Suprapubic skin (tissue), 4 donors: ENCODE results near the gene B9D1. TPM values are rescaled to one million over a fixed set of nuclear protein-coding genes. Genes with fewer than 3 reads are reported as not detected.

Source experiments
- DNase-seq, 2 donors: peaks; one replicate each; pipeline ENCODE4 v3.0.0-alpha.2; 2019; ENCODE audit warnings: low spot score in 2 of 2
- H3K27ac ChIP-seq: fragments of 200-600 bp; sonication (generic); one replicate; pipeline ENCODE4 v1.5.1; 2019
- H3K27me3 ChIP-seq: fragments of 200-600 bp; sonication (generic); one replicate; pipeline ENCODE4 v1.5.1; 2019
- H3K36me3 ChIP-seq: fragments of 200-600 bp; sonication (generic); one replicate; pipeline ENCODE4 v1.5.1; 2019
- H3K4me1 ChIP-seq: fragments of 200-600 bp; sonication (generic); one replicate; pipeline ENCODE4 v1.5.1; 2019
- H3K4me3 ChIP-seq: fragments of 200-600 bp; sonication (generic); one replicate; pipeline ENCODE4 v1.5.1; 2019; ENCODE audit warnings: mild to moderate bottlenecking
- H3K9me3 ChIP-seq: fragments of 200-600 bp; sonication (generic); one replicate; pipeline ENCODE4 v1.5.1; 2019
- EP300 ChIP-seq: sonication (generic); formaldehyde crosslinking; IDR thresholded peaks from one replicate; pipeline ENCODE4 v1.6.1; 2017; ENCODE audit warnings: antibody characterized with exemption
- POLR2A ChIP-seq, 2 donors: fragments of 450-650 bp; IDR thresholded peaks; one replicate each; pipeline ENCODE4 v1.6.1; 2017; ENCODE audit warnings: antibody characterized with exemption in 2 of 2, mild to moderate bottlenecking in 2 of 2, moderate library complexity in 2 of 2
- POLR2AphosphoS5 ChIP-seq, 3 donors: sonication (generic); formaldehyde crosslinking; IDR thresholded peaks; one replicate each; pipeline ENCODE4 v1.6.1; 2017; ENCODE audit warnings: antibody characterized with exemption in 3 of 3
- WGBS: methylation state at CpG from one replicate; pipeline ENCODE4 v1.1.5; 2018; 5-methylcytosine and 5-hydroxymethylcytosine counted together
- total RNA-seq, 4 donors: library from RNA; depleted of rRNA; stranded (reverse); fragments of >200 nt; gene quantifications; one replicate each; pipeline ENCODE4 v1.1.0, GENCODE V29; 2016
- TF ChIP-seq, protein P1 (sequence below), 2 donors: fragments of 200-600 bp in 1 of 2; fragments of 450-650 bp in 1 of 2; sonication (generic) in 1 of 2; IDR thresholded peaks; one replicate each; pipeline ENCODE4 v1.5.1; 2016 to 2019; ENCODE audit warnings: antibody characterized with exemption in 2 of 2, mild to moderate bottlenecking in 1 of 2, moderate library complexity in 1 of 2

Gene B9D1
- total RNA-seq, 4 donors from 2014 or later, result 10.7 to 21.7 (median 17.3) TPM

DNA sequence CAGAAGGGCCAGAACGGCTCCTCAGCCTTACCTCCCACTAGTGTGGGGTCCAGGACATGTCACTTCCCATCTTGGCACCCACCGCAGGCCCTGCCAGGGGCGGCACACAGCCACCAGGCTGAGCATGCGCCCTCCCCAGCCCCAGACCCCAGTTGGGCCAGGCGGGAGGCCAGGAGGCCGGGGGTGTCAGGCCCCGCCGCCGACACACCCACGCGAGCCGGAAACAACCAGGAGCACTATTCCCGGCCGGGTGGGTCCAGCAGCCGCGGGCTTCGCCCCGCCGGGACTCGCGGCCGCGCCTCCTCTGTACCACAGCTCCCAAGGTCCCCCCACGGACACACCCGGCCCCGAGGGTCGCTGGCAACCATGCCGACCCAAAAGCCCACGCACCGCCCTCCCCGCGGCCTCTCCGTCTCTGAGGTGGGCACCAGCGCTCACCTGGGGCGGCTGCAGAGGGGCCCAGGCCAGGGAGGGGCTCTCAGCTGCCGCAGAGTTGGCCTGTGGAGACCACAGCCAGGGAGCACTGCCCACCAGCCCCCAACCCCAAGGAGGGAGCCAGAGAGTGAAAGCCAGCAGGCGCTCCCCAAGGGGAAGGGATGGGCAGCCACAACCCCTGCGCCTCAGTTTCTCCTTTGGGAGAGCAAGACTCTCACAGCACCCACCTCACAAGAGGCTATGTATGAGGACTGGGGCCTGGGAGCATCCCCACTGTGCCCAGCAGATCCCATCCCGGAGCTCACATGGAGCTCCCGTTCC is 18.0 kb downstream of the B9D1 start:
- no peaks in the 10 kb centered on the region for H3K36me3 ChIP-seq
- H3K27me3 ChIP-seq, result no peaks in the 10 kb centered on the region
- H3K4me3 ChIP-seq, result no peak overlapping the region
- no peak for TF ChIP-seq EP300
- TF ChIP-seq POLR2AphosphoS5 (IDR thresholded peaks at IDR 0.05), result no peak
- TF ChIP-seq, protein P1, sequence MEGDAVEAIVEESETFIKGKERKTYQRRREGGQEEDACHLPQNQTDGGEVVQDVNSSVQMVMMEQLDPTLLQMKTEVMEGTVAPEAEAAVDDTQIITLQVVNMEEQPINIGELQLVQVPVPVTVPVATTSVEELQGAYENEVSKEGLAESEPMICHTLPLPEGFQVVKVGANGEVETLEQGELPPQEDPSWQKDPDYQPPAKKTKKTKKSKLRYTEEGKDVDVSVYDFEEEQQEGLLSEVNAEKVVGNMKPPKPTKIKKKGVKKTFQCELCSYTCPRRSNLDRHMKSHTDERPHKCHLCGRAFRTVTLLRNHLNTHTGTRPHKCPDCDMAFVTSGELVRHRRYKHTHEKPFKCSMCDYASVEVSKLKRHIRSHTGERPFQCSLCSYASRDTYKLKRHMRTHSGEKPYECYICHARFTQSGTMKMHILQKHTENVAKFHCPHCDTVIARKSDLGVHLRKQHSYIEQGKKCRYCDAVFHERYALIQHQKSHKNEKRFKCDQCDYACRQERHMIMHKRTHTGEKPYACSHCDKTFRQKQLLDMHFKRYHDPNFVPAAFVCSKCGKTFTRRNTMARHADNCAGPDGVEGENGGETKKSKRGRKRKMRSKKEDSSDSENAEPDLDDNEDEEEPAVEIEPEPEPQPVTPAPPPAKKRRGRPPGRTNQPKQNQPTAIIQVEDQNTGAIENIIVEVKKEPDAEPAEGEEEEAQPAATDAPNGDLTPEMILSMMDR (IDR thresholded peaks at IDR 0.05), result no peak
- TF ChIP-seq POLR2A (IDR thresholded peaks at IDR 0.05), result no peak
- H3K4me1 ChIP-seq, result peaks cover 75% of the 10 kb centered on the region
- H3K27ac ChIP-seq, result no peak overlapping the region
- 44% methylated on average over 24 of the region's 40 CpGs for WGBS
- H3K9me3 ChIP-seq, result no peaks in the 10 kb centered on the region
- DNase-seq, result peak in 1 of 2 donors; percentile 72

DNA sequence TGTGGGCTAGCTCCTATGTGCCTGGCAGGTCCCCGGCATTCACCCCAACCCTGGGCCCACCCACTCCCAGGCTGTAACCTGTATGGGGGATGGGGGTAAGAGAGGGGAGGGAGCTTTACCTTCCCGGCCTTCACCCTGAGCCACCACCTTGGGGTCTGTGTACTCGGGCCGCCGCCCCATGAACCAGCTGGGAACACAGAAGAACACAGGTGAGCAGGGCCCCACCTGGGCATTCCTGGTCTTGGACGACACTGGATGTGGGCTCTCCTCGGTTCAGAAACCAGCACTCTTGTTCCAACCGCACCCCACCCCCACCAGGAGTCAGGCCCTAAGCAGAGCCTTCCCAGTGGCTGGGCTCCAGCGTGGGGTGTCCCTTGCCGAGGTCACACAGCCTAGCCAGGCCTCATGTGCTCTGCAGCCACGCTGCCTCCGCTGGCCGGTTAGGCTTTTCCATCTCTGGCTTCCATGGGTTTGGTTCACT is 18.8 kb downstream of the B9D1 start:
- H3K27me3 ChIP-seq, result no peaks in the 10 kb centered on the region
- H3K9me3 ChIP-seq, result no peaks in the 10 kb centered on the region
- TF ChIP-seq POLR2A (IDR thresholded peaks at IDR 0.05) (no peak), EP300 (no peak), POLR2AphosphoS5 (IDR thresholded peaks at IDR 0.05) (no peak)
- TF ChIP-seq, protein P1 (IDR thresholded peaks at IDR 0.05), result no peak
- peaks cover 72% of the 10 kb centered on the region for H3K4me1 ChIP-seq
- DNase-seq, result peak in 1 of 2 donors; percentile 79
- H3K36me3 ChIP-seq, result no peaks in the 10 kb centered on the region
- H3K4me3 ChIP-seq, result no peak overlapping the region
- no peak overlapping the region for H3K27ac ChIP-seq
- 82% methylated on average over 12 of the region's 13 CpGs for WGBS

DNA sequence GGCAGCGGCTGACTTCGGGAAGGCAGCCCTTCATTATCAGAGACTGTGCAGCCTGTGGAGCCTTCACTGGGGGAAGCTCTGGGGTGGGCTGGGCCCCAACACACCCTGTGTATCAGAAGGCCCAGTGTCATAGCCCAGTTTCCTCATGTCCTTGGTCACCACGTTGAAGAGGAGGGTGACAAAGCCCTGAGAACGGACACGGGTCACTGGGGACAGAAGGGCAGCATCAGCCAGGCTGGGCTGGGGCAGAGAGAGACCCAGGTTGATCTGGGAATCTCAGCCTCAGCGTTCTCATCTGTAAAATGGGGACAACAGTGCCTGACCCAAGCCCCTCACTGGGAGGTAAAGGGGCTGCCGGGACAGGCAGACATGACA is 19.3 kb downstream of the B9D1 start:
- Histone ChIP-seq H3K27me3 (no peaks in the 10 kb centered on the region), H3K9me3 (no peaks in the 10 kb centered on the region), H3K36me3 (no peaks in the 10 kb centered on the region), H3K27ac (no peak overlapping the region), H3K4me1 (peaks cover 74% of the 10 kb centered on the region), H3K4me3 (no peak overlapping the region)
- 82% methylated on average over 5 of the region's 7 CpGs for WGBS
- TF ChIP-seq POLR2A (IDR thresholded peaks at IDR 0.05) (no peak), EP300 (no peak), POLR2AphosphoS5 (IDR thresholded peaks at IDR 0.05) (no peak)
- TF ChIP-seq, protein P1 (IDR thresholded peaks at IDR 0.05), result no peak
- peak in 1 of 2 donors; percentile 63 for DNase-seq

DNA sequence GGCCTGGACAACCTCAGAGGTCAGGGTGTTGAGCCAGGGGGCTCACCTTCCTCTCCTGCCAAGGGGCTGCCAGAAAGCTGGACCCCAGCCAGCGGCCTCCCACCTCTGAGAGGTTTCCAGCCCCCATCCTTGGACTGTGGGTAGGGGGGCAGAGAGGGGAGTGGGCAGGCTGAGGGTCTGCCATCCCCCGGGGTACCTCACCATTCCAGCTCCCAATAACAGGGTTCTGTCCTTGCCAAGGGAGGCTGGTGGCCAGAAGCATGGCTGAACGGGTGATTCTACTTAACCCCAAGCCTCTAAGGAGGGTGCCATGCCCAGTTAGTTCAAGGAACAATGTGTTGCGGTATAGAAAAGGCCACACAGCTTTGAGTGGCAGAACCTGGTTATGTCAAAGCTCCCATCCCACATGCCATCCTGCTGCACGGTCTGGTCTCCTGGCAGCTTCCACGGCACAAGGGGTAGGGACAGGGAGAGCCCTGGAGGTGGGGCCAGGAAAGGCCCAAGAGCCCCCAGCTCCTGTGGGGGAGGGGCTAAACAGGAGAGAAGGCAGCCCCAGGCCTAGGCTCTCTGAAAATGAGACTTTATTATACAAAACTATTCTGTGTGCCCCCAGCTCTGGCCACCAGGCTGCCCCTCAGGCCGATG is 19.8 kb downstream of the B9D1 start:
- WGBS, result 49% methylated on average over 5 of the region's 7 CpGs
- Histone ChIP-seq H3K4me3 (no peak overlapping the region), H3K4me1 (peaks cover 74% of the 10 kb centered on the region)

More for the DNA sequence above, 19.8 kb downstream of the B9D1 start:
- no peak for TF ChIP-seq POLR2AphosphoS5 (IDR thresholded peaks at IDR 0.05)
- no peak for TF ChIP-seq EP300
- TF ChIP-seq POLR2A (IDR thresholded peaks at IDR 0.05), result no peak
- TF ChIP-seq, protein P1 (IDR thresholded peaks at IDR 0.05), result no peak
- peak in 1 of 2 donors; percentile 71 for DNase-seq
- H3K36me3 ChIP-seq, result no peaks in the 10 kb centered on the region
- no peaks in the 10 kb centered on the region for H3K27me3 ChIP-seq
- H3K9me3 ChIP-seq, result no peaks in the 10 kb centered on the region
- H3K27ac ChIP-seq, result peak overlapping the region; percentile 49
